ENCODE results near the gene ATG13.

- TF ChIP-seq CTCF (conservative IDR thresholded peaks at IDR 0.05), result no peak; the same call in 1 of the 2 replicates
- TF ChIP-seq ZFX (IDR thresholded peaks at IDR 0.05), result no peak
Observed at GRCh38 chr11:46617972-46618314, 590 bp downstream of the ATG13 start.

All from C4-2B (cell line).